ENCODE data around the gene RPLP1. TPM values are rescaled to one million over a fixed set of nuclear protein-coding genes. Genes with fewer than 3 reads are reported as not detected.
A peak's percentile ranks its signal among the peaks of the same experiment; 100 is the strongest.

The RPLP1 gene
- total RNA-seq, 1 donor = 223 TPM

- DNase-seq (ENCODE audit: low read depth) = no peak
These were observed 37.9 kb downstream of the RPLP1 start for GRCh38 chr15:69490356-69491037.

GRCh38 chr15:69491038-69491505 is 38.5 kb downstream of the RPLP1 start:
- no peak for TF ChIP-seq CTCF (IDR thresholded peaks at IDR 0.05; ENCODE audit: insufficient read depth, low read length)
- H3K4me3 ChIP-seq (ENCODE audit: low read depth, low read length) = no peak overlapping the region
- DNase-seq (ENCODE audit: low read depth) = peak; percentile 96

More at GRCh38 chr15:69490356-69491037, 37.9 kb downstream of the RPLP1 start:
- no peak for TF ChIP-seq CTCF (IDR thresholded peaks at IDR 0.05; ENCODE audit: insufficient read depth, low read length)
- H3K4me3 ChIP-seq (ENCODE audit: low read depth, low read length) = no peak overlapping the region

DNA sequence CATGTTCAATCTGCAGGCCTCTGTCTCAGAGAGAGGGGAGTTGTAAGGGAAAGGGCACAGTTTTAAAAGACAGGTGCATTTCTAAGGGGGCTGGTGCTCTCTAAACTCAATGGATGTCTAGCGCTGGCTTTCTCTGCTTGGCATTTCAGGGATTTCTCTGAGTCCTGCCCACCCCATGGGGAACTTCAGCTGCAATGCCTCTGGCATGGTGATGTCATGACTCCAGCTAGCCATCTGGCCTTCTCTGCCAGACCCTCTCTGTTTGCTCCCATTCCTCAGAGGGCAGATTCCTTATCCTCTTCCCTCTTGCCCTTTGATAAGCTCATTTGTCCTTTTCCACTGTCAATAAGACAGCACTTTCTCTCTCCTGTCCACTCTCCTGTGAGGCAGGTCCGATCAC is 40.8 kb downstream of the RPLP1 start:
- no peak overlapping the region for H3K4me3 ChIP-seq (ENCODE audit: low read depth, low read length)
- TF ChIP-seq CTCF (IDR thresholded peaks at IDR 0.05; ENCODE audit: insufficient read depth, low read length) = no peak
- DNase-seq (ENCODE audit: low read depth) = no peak

DNA sequence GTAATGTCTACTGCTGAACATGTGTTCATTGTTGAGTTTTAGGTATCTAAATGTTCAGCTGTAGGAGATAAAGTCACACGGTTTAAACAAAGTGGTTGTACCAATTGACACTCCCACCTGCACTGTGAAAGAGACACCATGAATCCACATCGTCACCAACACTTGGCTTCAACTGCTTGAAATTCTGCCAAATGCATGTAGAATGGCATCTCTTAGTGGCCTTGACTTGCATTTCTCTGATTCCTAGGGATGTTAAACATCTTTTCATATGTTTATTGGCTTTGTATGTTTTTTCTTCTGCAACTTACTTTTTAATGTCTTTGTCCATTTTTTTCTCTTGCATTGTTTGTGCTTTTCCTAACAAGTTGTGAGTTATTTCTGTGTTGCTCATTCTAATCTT is 43.4 kb downstream of the RPLP1 start:
- no peak overlapping the region for H3K4me3 ChIP-seq (ENCODE audit: low read depth, low read length)
- no peak for DNase-seq (ENCODE audit: low read depth)
- TF ChIP-seq CTCF (IDR thresholded peaks at IDR 0.05; ENCODE audit: insufficient read depth, low read length) = no peak

- no peak for TF ChIP-seq CTCF (IDR thresholded peaks at IDR 0.05; ENCODE audit: insufficient read depth, low read length)
- H3K4me3 ChIP-seq (ENCODE audit: low read depth, low read length) = no peak overlapping the region
- no peak for DNase-seq (ENCODE audit: low read depth)
These were observed 44.5 kb downstream of the RPLP1 start for GRCh38 chr15:69497076-69497475.

GRCh38 chr15:69497667-69498066 is 45.0 kb downstream of the RPLP1 start:
- no peak overlapping the region for H3K4me3 ChIP-seq (ENCODE audit: low read depth, low read length)
- TF ChIP-seq CTCF (IDR thresholded peaks at IDR 0.05; ENCODE audit: insufficient read depth, low read length) = no peak

DNA sequence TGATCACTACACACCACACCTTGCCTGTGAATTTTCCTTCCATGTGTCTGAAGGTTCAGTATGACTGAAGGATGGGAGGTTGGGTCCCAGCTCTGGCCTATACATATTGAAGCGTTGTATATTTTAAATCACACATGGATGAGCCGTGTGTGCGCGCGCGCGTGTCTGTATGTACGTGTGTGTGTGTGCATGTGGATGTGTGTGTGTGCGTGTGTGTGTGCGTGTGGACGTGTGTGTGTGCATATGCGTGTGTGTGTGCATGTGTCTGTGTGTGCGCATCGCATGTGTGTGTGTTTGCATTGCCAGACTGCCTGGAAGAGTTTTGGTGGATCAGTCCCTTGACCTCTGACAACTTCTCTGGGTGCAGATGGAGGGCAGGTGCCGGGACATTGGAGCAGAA is 45.7 kb downstream of the RPLP1 start:
- no peak for DNase-seq (ENCODE audit: low read depth)
- H3K4me3 ChIP-seq (ENCODE audit: low read depth, low read length) = no peak overlapping the region

More at GRCh38 chr15:69497667-69498066, 45.0 kb downstream of the RPLP1 start:
- no peak for DNase-seq (ENCODE audit: low read depth)

More for the DNA sequence above, 45.7 kb downstream of the RPLP1 start:
- TF ChIP-seq CTCF (IDR thresholded peaks at IDR 0.05; ENCODE audit: insufficient read depth, low read length) = no peak

All from fibroblast of the aortic adventitia (primary cell).